Spinal cord (tissue), 10 donors: ENCODE data around the gene TMEM25. TPM values are rescaled to one million over a fixed set of nuclear protein-coding genes. Genes with fewer than 3 reads are reported as not detected.
"Not testable (repeated sequence)": the region's sequence is repeated elsewhere in the genome, so short reads cannot be mapped to it uniquely, and the experiment has no call there.

Experiments used
- DNase-seq, 6 donors: peaks; one replicate each; pipeline versions ENCODE4 v3.0.0 to v3.0.0-alpha.2; 2013 to 2015; ENCODE audit warnings: low spot score in 6 of 6, low read depth in 4 of 6
- H3K27ac ChIP-seq: one replicate; pipeline ENCODE4 v1.5.1; 2013; ENCODE audit warnings: low read depth, low read length, control low read depth
- H3K27me3 ChIP-seq: one replicate; pipeline ENCODE4 v1.6.1; 2013; ENCODE audit warnings: low read length; ENCODE audit not compliant: control insufficient read depth, insufficient read depth
- H3K36me3 ChIP-seq: one replicate; pipeline ENCODE4 v1.6.1; 2013; ENCODE audit warnings: low read length; ENCODE audit not compliant: control insufficient read depth, insufficient read depth
- H3K4me1 ChIP-seq: one replicate; pipeline ENCODE4 v1.6.1; 2013; ENCODE audit warnings: low read length; ENCODE audit not compliant: control insufficient read depth, insufficient read depth
- H3K4me3 ChIP-seq: one replicate; pipeline ENCODE4 v1.5.1; 2013; ENCODE audit warnings: low read depth, low read length, control low read depth
- H3K9me3 ChIP-seq: one replicate; pipeline ENCODE4 v1.6.1; 2013; ENCODE audit warnings: low read length; ENCODE audit not compliant: control insufficient read depth, insufficient read depth
- WGBS: methylation state at CpG from one replicate; pipeline ENCODE4 v1.1.5; 2013; ENCODE audit warnings: missing lambda C conversion rate; ENCODE audit not compliant: insufficient coverage; 5-methylcytosine and 5-hydroxymethylcytosine counted together
- polyA plus RNA-seq, 2 donors: library from polyadenylated mRNA; unstranded; fragments of 120-200 nt; gene quantifications; one replicate each; pipeline ENCODE4 v1.2.1, GENCODE V29; 2013; ENCODE audit not compliant: insufficient read length in 2 of 2
- total RNA-seq, 2 donors: library from RNA; depleted of rRNA in 1 of 2; stranded (reverse); fragments of 120-200 nt in 1 of 2; fragments of >200 nt in 1 of 2; gene quantifications; one replicate each; pipeline versions ENCODE4 v1.2.3 to v1.2.4, GENCODE V29; 2013 to 2014
- donor health status: healthy.

TMEM25 gene
- total and polyA plus RNA-seq, 4 donors = 20.9 to 59.5 (median 36.3) TPM

GRCh38 chr11:118572061-118572980, 41.3 kb downstream of the TMEM25 start, which contains the start of gene ARCN1:
Gene ARCN1 (plus strand): TSS chr11:118572409. CDS start chr11:118572548, 139 bp downstream.
- H3K4me1 ChIP-seq = peaks cover 8% of the 10 kb centered on the region
- peak within 1 kb of the TSS; percentile 98 for H3K27ac ChIP-seq
- H3K4me3 ChIP-seq = peak within 1 kb of the TSS; percentile 93
- WGBS = under 1% methylated on average over 42 of the region's 55 CpGs
- peaks cover 4% of the 10 kb centered on the region for H3K36me3 ChIP-seq
- no peaks in the 10 kb centered on the region for H3K27me3 ChIP-seq
- DNase-seq = peak; percentile 53 to 95 (median 80)
- H3K9me3 ChIP-seq = no peaks in the 10 kb centered on the region

GRCh38 chr11:118572981-118573550, 42.1 kb downstream of the TMEM25 start:
- H3K9me3 ChIP-seq = no peaks in the 10 kb centered on the region
- peak overlapping the region; percentile 98 for H3K27ac ChIP-seq
- peak overlapping the region; percentile 93 for H3K4me3 ChIP-seq
- H3K27me3 ChIP-seq = no peaks in the 10 kb centered on the region
- peaks cover 8% of the 10 kb centered on the region for H3K4me1 ChIP-seq
- 0% methylated on average over 2 of the region's 10 CpGs for WGBS
- H3K36me3 ChIP-seq = peaks cover 6% of the 10 kb centered on the region
- peak in 3 of 6 donors; percentile 19 to 36 (median 36) for DNase-seq

DNA sequence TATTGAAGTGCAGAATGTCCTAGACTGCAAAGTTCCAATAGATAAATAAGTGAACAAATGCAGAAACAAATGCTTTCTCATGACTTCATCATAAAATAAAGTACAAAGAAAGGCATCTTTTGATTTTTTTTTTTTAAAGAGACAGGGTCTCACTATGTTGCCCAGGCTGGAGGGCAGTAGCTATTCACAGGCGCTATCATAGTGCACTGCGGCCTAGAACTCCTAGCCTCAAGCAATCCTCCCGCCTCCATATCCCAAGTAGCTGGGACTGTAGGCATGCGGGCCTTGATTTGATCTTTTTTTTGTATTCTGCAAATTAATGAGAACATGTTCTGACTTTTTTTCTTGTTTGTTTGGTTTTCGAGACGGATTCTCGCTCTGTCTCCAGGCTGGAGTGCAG, 43.6 kb downstream of the TMEM25 start:
- peaks cover 8% of the 10 kb centered on the region for H3K4me1 ChIP-seq
- WGBS = 100% methylated on average over 4 of the region's 7 CpGs

DNA sequence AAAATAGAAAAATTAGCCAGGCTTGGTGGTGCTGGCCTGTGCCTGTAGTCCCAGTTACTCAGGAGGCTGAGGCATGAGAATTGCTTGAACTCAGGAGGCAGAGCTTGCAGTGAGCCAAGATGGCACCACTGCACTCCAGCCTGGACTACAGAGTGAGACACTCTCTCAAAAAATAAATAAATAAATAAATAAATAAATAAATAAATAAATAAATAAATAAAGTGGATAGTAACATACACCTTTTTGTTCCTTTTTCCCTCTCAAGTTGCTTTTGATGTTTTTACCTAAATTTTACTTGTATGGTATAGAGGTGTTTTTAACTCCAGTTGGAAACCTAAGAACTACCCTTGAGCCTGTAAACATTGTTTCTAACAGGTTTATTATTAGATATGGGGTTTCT, 47.0 kb downstream of the TMEM25 start:
- H3K4me3 ChIP-seq, H3K4me1 ChIP-seq, H3K27me3 ChIP-seq, H3K27ac ChIP-seq, DNase-seq, H3K9me3 ChIP-seq: not testable (repeated sequence)
- H3K36me3 ChIP-seq = peaks cover 15% of the 10 kb centered on the region

More for the DNA sequence above, 43.6 kb downstream of the TMEM25 start:
- H3K4me3 ChIP-seq = no peak overlapping the region
- no peaks in the 10 kb centered on the region for H3K27me3 ChIP-seq
- H3K9me3 ChIP-seq = no peaks in the 10 kb centered on the region
- H3K27ac ChIP-seq = no peak overlapping the region
- peaks cover 6% of the 10 kb centered on the region for H3K36me3 ChIP-seq
- DNase-seq = no peak

DNA sequence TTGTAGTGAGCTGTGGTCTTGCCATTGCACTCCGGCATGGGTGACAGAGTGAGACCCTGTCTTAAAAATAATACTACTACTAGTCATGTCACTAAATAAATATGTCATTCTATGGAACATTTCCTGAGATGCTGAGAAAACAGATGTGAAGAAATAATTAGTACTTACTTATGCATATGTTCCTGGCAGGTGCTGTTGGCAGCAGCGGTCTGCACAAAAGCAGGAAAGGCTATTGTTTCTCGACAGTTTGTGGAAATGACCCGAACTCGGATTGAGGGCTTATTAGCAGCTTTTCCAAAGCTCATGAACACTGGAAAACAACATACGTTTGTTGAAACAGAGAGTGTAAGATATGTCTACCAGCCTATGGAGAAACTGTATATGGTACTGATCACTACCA, 50.1 kb downstream of the TMEM25 start:
- Histone ChIP-seq H3K4me1 (no peaks in the 10 kb centered on the region), H3K36me3 (peaks cover 43% of the 10 kb centered on the region), H3K9me3 (no peaks in the 10 kb centered on the region), H3K27ac (no peak overlapping the region), H3K27me3 (no peaks in the 10 kb centered on the region), H3K4me3 (no peak overlapping the region)
- DNase-seq = no peak
- no CpG with 5 or more reads among the region's 6 CpGs for WGBS

Other genes with a start within 250 kb of the TMEM25 start
- under 1 TPM in 1 of 2 donors, not detected in 1; 0.20 TPM for gene CD3E, start 226.5 kb upstream of the TMEM25 start, total RNA-seq
- not detected for gene CD3E, start 226.5 kb upstream of the TMEM25 start, polyA plus RNA-seq
- not detected for gene CD3D, start 188.5 kb upstream of the TMEM25 start, total RNA-seq
- not detected for gene CD3D, start 188.5 kb upstream of the TMEM25 start, polyA plus RNA-seq
- gene CD3G, start 186.8 kb upstream of the TMEM25 start, total RNA-seq = under 1 TPM; 0.17 to 0.20 TPM
- under 1 TPM; 0.27 to 0.50 TPM for gene CD3G, start 186.8 kb upstream of the TMEM25 start, polyA plus RNA-seq
- 10 to 100 TPM; 56.9 to 62.8 TPM for gene UBE4A, start 171.6 kb upstream of the TMEM25 start, total RNA-seq
- 10 to 100 TPM; 32.0 to 43.8 TPM for gene UBE4A, start 171.6 kb upstream of the TMEM25 start, polyA plus RNA-seq
- gene ATP5MG, start 129.6 kb upstream of the TMEM25 start, total RNA-seq = 100 to 1,000 TPM in 1 of 2 donors, 10 to 100 TPM in 1; 47.1 to 278 TPM
- 100 to 1,000 TPM; 381 to 398 TPM for gene ATP5MG, start 129.6 kb upstream of the TMEM25 start, polyA plus RNA-seq
- gene KMT2A, start 94.7 kb upstream of the TMEM25 start, total RNA-seq = 10 to 100 TPM; 45.6 to 66.8 TPM
- gene KMT2A, start 94.7 kb upstream of the TMEM25 start, polyA plus RNA-seq = 10 to 100 TPM; 44.6 to 45.5 TPM
- gene TTC36, start 3.7 kb upstream of the TMEM25 start, total RNA-seq = 1 to 10 TPM in 1 of 2 donors, under 1 TPM in 1; 0.99 to 1.6 TPM
- 1 to 10 TPM; 3.3 to 3.5 TPM for gene TTC36, start 3.7 kb upstream of the TMEM25 start, polyA plus RNA-seq
- gene IFT46, start 34.7 kb downstream of the TMEM25 start, total RNA-seq = 10 to 100 TPM; 50.9 to 60.1 TPM
- gene IFT46, start 34.7 kb downstream of the TMEM25 start, polyA plus RNA-seq = 10 to 100 TPM; 48.1 to 50.8 TPM
- gene ARCN1, start 41.2 kb downstream of the TMEM25 start, total RNA-seq = 100 to 1,000 TPM in 1 of 2 donors, 10 to 100 TPM in 1; 98.4 to 107 TPM
- 100 to 1,000 TPM; 129 to 131 TPM for gene ARCN1, start 41.2 kb downstream of the TMEM25 start, polyA plus RNA-seq
- 10 to 100 TPM; 61.3 to 79.5 TPM for gene PHLDB1, start 76.4 kb downstream of the TMEM25 start, total RNA-seq
- 100 to 1,000 TPM; 151 to 205 TPM for gene PHLDB1, start 76.4 kb downstream of the TMEM25 start, polyA plus RNA-seq
- gene TREH, start 148.5 kb downstream of the TMEM25 start, total RNA-seq = not detected
- 1 to 10 TPM; 1.5 to 3.8 TPM for gene TREH, start 148.5 kb downstream of the TMEM25 start, polyA plus RNA-seq